Activated CD8-positive, alpha-beta memory T cell treated with anti-CD3 and anti-CD28 coated beads, Interleukin-2, amount 50 U/mL, for 1 hour (primary cell): Measurements from ENCODE around the gene RTN4IP1.
"Not testable (repeated sequence)": the region's sequence is repeated elsewhere in the genome, so short reads cannot be mapped to it uniquely, and the experiment has no call there.

Experiments used
- DNase-seq: peaks from one replicate; pipeline ENCODE4 v3.0.0-alpha.2; 2020; ENCODE audit errors: extremely low read depth

Gene RTN4IP1

DNA sequence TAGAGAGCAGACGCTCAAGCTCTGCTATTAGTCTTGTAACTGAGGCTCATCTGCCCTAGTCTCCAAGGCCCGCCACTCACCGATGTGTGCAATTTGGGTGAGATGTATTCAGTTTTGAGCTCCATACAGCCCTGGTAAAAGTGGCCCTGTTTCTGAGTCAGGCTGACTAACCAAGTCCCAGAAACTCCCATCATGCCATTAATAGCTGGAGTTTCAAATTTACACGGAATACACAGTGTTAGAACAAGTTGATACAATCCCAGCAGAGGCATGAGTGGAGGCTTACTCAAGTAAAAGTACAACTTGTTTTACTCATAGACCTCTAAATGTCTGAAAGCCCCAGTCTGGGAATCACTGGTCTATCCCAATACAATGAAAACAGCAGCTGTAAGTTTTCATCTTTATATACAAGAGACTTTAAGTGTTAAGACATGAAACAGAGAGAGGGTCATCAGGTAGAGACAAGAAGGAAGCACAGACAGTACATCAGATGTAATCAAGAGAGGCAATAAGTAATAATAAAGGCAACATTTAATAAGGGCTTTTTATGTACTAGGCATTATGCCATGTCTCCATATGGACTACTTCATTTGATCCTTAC is 42.4 kb downstream of the RTN4IP1 start:
- DNase-seq = no peak

DNA sequence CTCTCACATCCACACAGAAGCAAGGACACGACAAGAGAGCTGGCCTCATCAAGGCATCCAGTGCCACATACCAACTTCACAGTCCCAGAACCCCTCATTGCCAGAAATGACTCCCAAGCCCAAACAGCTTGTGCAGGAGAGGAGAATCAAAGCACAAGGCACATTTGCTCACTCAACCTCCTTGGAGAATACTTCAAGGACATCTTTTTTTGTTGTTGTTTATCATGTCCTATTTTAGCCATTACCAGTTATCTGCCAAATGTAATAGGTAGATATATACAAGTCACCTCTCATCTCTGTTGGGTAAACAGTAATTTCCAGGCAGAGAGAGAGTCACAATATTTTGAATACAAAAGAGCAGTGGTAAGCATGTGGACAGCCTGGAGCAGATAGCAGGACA is 47.8 kb downstream of the RTN4IP1 start:
- DNase-seq = no peak

DNA sequence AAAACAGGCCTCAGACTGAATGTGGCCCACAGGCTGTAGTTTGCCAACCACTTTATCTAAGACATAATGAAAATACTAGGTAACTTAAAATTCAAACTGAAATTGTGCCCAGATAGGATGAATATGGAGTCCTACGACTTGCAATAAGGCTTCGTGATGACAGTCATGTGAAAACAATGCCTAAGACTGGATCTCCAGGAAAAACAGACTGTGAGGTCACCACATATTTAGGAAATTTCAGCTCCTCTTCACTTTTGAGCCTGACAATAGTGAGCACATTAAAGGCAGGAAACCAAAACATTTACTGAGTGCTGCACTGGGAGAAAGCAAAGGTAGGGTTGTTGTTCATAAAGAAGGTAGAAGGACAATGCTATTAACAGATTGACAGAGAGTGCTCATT is 50.0 kb downstream of the RTN4IP1 start:
- DNase-seq = no peak

DNA sequence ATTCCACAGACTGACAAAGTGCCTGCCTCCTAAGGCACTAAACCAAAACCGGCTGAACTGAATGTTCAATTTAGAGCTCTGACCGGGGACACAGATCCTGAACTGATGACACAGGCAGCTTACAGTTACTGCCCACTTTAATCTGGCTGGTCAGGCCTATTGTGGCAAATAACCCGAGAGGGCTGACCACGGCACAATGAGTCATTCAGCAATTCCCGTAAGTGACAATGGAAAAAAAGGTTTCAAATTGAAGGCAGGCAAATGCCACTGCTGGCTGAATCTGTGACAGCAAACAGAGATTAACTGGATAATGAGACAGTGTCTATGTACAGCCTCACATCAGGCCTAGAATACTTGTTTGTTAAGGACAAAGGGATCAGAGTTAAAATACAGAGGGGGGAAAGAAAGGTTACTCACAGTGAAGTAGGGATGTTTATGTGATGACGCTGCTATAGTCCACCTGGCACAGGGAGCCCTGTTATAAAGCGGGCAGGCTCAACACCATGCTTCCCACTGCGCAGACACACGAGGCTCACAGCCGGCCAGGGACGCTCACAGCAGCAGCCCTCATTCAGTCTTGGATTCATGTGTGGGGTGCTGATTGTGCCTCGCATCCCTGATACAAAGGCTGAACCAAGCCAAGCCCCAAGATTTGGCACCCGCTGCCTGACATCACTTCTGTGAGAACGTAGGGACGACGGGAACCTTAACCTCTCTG is 54.4 kb downstream of the RTN4IP1 start:
- DNase-seq = no peak

DNA sequence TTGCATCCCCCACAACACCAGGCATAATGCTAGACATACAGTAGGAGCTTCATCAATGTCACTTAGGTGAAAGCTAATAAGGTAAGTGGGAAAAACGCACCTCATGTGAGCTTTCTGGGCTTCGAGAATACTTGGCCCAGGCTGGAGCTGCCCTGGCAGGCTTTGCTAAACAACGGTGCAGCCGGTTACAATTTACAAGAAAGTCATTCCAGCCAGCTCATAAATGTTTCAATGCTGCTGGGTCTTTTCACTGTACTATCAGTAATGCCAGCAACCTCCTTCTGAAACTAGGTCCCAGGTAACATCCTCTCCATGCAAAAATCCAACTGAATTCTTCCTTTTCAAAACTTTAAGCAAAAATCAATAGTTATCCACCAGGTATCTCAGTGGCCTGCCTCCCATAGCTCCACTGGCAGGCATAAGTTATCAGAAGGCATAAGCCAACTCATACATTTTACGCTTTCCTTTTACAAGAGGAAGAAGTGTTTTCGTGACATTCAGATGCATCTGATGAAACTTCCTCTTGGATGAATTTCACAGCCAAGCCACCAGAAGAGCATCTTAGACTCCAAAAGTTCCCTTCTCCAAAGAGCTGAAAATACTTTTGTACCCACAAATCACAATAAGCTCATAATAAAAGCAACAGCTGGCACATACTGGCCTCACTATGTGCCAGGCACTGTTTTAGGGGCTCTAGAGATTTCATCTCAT is 56.3 kb downstream of the RTN4IP1 start:
- no peak for DNase-seq

DNA sequence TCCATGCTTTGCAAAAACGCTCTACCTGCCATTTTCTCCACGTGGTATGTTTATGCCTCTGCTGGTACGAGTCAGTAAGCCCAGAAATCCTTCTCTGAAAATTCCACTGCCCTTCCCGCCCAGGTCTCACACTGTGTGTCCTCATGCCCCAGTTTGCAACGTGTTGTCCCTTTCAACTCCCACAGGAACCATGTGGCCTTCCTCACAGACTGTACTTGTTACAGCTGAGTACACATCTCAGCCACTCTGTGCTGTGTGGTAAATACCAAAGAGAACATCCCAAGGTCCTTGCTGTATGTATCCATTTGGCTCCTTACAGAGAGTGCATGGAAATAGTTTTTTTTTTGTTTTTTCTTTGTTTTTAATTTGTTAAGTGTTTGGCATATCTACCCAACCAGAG is 56.9 kb downstream of the RTN4IP1 start:
- DNase-seq = no peak

DNA sequence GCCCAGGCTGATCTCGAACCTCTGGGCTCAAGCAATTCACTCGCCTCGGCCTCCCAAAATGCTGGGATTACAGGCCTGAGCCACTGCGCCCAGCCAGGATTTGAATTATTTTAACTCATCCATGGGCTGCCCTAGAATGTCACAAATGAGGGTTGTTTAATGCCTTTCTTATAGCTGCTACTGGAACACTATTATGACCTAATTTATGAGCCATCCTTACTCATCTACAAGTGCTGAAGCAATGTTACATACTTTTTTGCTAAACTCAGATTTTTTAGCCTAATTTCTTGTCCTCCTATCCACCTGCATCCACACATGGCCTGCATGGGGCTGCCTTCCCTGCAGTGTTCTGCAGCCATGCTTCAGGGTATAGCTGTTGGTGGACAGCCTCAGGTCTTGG is 59.9 kb downstream of the RTN4IP1 start:
- DNase-seq = no peak

DNA sequence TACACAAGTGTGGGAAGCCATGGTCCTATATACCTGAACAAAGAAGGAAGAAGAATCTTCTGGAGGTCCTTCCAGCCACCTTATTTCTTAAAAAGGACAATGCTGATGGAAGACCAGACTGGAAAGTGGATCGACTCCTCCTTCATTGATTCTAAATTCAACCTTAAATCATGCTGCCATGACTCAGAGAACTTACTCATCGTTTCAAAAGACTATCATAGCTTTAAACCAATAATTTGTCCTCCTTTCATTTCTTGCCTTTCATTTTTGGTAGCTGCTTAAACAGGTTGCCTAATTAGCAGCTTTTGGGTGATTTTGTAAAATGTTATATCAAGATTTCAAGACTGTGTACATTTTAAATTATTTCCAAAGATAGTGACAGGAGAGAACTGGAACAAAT is 60.8 kb downstream of the RTN4IP1 start:
- DNase-seq = no peak

DNA sequence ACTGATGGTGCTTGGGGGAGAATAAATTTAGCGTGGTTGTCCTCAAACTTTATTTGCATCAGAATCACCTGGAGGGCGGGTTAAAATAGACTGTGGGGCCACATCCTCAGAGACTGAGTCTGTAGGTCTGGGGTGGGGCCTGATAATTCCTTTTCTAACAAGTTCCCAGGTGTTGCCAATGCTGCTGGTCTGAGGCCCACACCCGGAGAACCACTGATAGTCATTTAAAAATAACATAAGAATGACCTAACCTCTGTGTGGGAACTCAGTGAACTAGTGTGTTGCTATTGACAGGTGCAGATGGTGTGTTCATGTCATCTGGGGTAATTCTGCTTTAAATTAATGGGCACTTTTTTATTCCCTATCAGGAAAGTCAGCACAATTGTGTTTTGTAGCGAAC is 64.8 kb downstream of the RTN4IP1 start:
- DNase-seq = no peak

DNA sequence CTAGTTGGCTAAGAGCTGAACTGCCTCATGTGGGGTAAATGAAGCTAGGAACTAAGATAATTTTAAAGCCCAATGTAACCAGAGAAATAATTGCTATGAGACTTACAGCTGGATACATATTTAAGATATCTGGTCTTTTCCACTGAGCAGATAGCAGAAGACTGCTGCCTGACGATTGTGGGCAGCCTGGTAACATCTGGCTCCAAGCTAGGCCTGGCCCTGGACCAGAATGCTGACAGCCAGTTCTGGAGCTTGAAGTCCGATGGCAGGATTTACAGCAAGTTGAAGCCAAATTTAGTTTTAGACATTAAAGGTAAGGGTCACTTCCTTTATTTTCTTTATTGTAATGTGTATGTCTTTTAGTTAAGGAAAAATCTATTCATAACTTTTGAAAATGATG is 65.7 kb downstream of the RTN4IP1 start:
- no peak for DNase-seq

DNA sequence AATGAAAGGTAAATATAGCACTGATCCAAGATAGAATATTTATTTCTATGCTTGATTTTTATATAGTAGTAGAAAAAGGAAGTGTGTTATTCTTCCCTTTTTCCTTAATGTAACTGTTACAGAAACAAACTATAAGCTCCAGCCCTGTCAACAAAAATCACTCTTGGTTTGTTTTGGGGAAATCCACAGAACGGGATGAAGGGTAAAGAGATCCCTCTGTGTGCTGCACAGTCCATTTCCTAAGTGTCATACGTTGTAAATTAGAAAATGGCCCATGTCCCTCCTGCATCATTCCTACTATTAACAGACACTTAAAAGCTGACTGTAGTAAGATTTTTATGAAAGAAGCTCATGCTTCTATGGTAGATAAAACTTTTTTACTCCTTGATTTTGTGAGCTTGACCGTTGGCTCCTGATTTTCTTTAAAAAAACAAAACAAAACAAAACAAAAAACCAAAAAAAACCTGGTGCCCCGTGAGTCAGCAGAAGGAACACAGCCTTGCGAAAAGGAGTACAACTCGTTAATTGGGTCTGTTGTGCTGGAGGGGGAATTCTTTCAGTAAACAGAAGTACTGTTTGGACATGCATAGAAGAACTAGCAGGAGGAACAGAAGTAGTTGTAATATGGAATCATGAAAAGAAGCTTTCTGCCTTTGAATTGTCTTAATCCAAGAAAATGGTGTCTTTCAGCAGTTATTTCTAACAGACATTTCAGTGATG is 67.5 kb downstream of the RTN4IP1 start:
- no peak for DNase-seq

DNA sequence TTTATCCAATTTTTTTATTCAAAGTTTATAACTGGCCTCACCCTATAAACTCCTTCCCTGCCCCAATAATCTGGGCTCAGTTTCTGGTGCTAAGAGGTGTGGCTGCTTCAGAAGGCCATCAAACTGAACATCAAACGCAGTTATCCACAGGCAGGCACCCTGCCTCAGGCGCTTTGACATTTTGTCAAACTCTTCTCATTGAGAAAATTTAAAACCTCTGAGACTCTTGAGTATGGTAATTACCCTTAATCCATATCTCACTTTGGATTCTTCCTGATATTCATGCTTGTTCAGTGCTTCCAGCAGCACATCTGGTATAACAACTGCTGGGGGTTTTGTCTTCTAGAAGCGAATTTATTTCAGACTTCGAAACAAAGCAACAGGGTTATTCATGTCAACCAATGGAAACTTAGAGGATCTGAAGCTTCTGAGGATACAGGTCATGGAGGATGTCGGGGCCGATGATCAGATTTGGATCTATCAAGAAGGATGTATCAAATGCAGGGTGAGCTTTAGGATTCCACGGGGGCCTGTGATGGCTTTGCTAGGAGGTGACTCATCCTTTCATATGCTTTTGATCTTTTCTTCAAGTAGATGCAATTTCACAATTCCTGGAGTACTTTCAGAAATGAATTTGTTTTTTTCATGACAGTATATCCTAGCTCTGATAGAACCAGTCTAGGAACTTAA is 68.2 kb downstream of the RTN4IP1 start:
- DNase-seq = no peak

DNA sequence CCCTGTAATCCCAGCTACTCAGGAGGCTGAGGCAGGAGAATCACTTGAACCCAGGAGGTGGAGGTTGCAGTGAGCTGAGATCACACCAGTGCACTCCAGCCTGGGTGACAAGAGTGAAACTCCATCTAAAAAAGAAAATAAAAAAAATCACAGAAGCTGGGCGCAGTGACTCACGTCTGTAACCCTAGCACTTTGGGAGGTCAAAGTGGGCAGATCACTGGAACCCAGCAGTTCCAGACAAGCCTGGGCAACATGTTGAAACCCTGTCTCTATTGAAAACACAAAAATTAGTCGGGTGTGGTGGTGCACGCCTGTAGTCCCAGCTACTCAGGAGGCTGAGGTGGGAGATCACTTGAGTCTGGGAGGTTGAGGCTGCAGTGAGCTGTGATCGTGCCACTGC is 69.6 kb downstream of the RTN4IP1 start:
- DNase-seq = not testable (repeated sequence)

DNA sequence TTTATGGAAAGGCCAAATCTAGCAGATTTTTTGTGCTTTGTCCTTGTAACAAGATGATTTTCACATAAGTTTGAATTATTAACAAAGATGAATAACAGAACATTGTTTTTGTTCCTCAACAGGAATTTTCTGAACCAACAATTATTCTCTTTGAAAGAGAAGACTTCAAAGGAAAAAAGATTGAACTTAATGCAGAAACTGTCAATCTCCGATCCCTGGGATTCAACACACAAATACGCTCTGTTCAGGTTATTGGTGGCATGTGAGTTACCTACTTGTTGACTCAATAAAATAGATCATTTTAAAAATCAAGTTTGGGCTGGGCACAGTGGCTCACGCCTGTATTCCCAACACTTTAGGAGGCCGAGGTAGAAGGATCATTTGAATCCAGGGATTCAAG is 70.9 kb downstream of the RTN4IP1 start:
- DNase-seq = no peak

DNA sequence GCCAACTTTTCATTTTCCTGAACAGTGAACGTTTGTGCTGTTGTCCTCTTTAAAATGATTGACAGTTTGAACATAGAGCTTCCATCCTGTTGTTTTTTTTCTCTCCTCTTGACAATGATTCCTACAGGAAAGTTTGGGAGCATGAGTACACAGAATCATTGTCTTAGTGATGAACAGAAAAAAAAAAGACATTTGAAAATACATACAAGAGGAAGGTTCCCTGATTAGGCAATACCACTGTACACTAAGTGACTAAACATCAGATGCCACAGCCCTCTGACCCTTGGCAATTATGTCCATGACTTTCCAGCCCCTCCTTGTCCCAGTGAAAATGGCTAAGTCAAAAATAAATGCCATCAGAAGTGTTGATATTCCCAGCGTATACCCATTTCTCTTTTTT is 71.5 kb downstream of the RTN4IP1 start:
- DNase-seq = no peak

DNA sequence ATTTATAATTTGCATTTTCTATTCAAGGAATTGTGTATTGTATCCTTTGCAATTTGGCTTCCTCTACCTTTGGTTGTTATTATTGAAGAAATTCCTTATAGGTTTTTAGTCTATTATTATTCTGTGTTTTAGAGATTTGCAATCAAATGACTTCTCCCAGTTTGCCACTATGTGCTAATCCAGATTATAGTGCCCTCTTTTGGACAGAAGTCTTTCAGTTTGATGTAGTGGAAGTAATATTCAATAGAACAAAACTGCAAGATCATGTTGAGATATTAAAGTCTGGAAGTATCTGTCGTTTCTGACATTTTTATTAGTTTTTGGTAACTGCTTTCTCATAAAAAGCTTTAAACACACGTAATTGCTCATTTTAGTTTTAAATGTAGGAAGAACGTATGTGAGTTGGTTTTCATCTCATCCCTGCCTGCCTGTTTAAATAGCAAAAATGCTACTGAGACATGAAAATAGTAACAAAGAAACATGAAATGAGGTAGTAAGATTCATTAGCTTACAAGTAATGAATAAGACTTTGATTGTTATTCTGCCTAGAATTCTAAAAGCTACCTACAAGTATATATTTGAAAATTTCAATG is 72.8 kb downstream of the RTN4IP1 start:
- no peak for DNase-seq

DNA sequence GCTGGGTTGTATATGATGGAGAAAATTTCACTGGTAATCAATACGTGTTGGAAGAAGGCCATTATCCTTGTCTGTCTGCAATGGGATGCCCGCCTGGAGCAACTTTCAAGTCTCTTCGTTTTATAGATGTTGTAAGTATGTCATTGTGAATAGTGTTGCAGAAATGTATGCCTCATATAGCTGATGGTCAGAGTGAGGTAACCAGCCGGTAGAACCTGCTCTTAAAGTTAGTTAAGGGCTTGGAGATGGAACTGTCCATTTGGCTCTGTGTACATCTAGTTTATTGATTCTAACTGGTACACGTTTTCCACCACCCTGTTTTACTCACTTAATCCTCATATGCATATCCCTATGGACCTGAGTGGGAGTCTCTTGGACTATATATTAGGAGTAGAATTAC is 73.5 kb downstream of the RTN4IP1 start:
- no peak for DNase-seq

DNA sequence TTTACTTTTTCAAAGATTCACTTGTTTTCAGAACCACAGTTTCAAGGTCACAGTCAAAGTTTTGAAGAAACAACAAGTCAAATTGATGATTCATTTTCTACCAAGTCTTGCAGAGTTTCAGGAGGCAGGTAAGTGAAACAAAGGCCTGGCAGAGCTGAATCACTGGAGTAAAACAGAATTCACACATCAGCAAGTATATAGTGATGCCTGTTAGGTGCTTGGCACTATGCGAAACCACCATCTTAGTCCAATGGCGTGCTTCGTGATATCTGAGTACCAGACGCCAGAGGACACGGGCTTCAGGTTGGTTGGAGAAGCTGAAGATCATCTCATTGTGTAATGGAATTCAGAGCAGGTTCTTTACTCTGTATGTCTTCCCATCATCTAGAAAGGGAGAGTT is 75.9 kb downstream of the RTN4IP1 start:
- no peak for DNase-seq

DNA sequence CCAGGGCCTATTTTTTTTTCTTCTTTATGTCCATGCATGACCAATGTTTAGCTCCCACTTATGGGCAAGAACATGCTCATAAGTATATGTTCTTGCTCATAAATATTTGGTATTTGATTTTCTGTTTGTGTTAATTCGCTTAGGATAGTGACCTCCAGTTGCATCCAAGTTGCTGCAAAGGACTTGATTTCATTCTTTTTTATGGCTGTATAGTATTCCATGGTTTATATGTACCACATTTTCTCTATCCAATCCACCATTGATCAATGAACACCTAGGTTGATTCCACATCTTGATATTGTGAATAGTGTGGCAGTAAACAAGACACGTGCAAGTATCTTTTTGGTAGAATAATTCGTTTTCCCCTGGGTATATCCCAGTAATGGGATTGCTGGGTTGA is 78.1 kb downstream of the RTN4IP1 start:
- DNase-seq = no peak

DNA sequence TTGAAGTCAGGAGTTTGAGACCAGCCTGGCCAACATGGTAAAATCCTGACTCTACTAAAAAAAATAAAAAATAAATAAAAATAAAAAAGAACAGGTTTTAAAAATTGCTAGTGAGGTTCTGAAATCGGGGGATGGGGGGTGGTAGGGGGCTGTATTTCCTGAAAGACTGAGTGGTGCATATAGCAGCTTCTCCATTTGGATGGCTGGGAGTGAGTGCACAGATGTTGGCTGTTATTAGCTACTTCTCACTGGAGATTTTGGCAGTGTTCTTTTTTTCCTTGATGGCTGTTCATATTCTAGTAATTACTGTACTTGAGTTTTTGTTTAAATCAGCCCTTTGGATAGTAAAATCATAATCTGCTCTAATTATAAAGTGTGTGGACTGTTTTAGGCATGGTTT is 79.8 kb downstream of the RTN4IP1 start:
- no peak for DNase-seq

DNA sequence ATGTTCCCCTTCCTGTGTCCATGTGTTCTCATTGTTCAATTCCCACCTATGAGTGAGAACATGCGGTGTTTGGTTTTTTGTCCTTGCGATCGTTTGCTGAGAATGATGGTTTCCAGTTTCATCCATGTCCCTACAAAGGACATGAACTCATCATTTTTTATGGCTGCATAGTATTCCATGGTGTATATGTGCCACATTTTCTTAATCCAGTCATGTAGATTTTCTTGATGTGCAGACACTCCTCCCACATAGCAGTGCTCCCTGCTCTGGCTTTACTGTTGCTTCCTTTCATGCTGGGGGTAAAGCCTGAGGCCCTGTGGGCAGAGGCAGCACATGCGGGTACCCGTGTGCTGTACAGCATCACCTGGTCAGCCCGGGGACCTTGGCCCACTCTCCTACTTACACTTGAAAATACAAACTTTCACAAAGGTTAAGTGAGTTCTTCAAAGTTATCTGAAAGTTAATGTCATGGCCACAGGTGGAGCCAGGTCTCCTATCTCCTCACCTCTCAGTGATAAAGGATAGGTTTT is 80.3 kb downstream of the RTN4IP1 start:
- not testable (repeated sequence) for DNase-seq
